Ovary (tissue), 3 donors: Measurements from ENCODE around the gene RNPEPL1.
"Not testable (repeated sequence)": the region's sequence is repeated elsewhere in the genome, so short reads cannot be mapped to it uniquely, and the experiment has no call there.

Source experiments
- EP300 ChIP-seq: sonication (generic); formaldehyde crosslinking; IDR thresholded peaks from one replicate; pipeline ENCODE4 v1.6.1; 2017; ENCODE audit warnings: antibody characterized with exemption
- POLR2A ChIP-seq: fragments of 450-650 bp; IDR thresholded peaks from one replicate; pipeline ENCODE4 v1.6.1; 2017; ENCODE audit warnings: antibody characterized with exemption, mild to moderate bottlenecking, moderate library complexity
- TF ChIP-seq, protein P1 (sequence below), 3 donors: fragments of 450-650 bp in 2 of 3; fragments of 200-600 bp in 1 of 3; IDR thresholded peaks; one replicate each; pipeline versions ENCODE4 v1.5.1 to v1.8.0; 2016 to 2022; ENCODE audit warnings: antibody characterized with exemption in 3 of 3, mild to moderate bottlenecking in 1 of 3
- donor health status: DM: no; HTN: no; CAD: no.

DNA sequence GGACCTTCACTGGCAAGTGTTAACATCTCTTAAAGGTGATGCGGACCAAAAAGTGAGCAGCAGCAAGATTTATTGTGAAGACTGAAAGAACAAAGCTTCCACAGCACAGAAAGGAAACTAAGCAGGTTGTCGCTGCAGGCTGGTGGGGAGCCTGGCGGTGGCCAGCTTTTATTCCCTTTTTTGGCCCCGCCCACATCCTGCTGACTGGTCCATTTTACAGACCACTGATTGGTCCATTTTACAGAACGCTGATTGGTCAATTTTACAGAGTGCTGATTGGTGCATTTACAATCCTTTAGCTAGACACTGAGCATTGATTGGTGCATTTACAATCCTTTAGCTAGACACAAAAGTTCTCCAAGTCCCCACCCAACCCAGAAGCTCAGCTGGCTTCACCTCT is 46.4 kb upstream of the RNPEPL1 start:
- TF ChIP-seq, protein P1, sequence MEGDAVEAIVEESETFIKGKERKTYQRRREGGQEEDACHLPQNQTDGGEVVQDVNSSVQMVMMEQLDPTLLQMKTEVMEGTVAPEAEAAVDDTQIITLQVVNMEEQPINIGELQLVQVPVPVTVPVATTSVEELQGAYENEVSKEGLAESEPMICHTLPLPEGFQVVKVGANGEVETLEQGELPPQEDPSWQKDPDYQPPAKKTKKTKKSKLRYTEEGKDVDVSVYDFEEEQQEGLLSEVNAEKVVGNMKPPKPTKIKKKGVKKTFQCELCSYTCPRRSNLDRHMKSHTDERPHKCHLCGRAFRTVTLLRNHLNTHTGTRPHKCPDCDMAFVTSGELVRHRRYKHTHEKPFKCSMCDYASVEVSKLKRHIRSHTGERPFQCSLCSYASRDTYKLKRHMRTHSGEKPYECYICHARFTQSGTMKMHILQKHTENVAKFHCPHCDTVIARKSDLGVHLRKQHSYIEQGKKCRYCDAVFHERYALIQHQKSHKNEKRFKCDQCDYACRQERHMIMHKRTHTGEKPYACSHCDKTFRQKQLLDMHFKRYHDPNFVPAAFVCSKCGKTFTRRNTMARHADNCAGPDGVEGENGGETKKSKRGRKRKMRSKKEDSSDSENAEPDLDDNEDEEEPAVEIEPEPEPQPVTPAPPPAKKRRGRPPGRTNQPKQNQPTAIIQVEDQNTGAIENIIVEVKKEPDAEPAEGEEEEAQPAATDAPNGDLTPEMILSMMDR (IDR thresholded peaks at IDR 0.05), result not testable (repeated sequence)
- not testable (repeated sequence) for TF ChIP-seq EP300, POLR2A
